Sigmoid colon (tissue), 4 donors: Measurements from ENCODE around the gene GLI3.

Source experiments
- CTCF ChIP-seq, 4 experiments: fragments of 450-650 bp in 3 of 4; fragments of 200-600 bp in 1 of 4; IDR thresholded peaks; one replicate each; pipeline ENCODE4 v1.5.1; 2016 to 2019; ENCODE audit warnings: antibody characterized with exemption in 4 of 4, mild to moderate bottlenecking in 3 of 4, moderate library complexity in 2 of 4
- POLR2A ChIP-seq, 2 donors: fragments of 450-650 bp; IDR thresholded peaks; one replicate each; pipeline ENCODE4 v1.6.1; 2016; ENCODE audit warnings: antibody characterized with exemption in 2 of 2, mild to moderate bottlenecking in 2 of 2, moderate library complexity in 2 of 2
- POLR2AphosphoS5 ChIP-seq, 4 donors: sonication (generic); formaldehyde crosslinking; IDR thresholded peaks; one replicate each; pipeline ENCODE4 v1.6.1; 2017; ENCODE audit warnings: antibody characterized with exemption in 4 of 4

- TF ChIP-seq CTCF (IDR thresholded peaks at IDR 0.05) (no peak), POLR2A (IDR thresholded peaks at IDR 0.05) (no peak), POLR2AphosphoS5 (IDR thresholded peaks at IDR 0.05) (no peak)
These were observed 267.4 kb downstream of the GLI3 start for GRCh38 chr7:41969561-41970105.
